CD4-positive, alpha-beta T cell treated with Interleukin-6 for 4 hours (primary cell): ENCODE measurements around the gene CCDC97.
"Not testable (repeated sequence)": the region's sequence is repeated elsewhere in the genome, so short reads cannot be mapped to it uniquely, and the experiment has no call there.

Experiments
- DNase-seq: peaks from one replicate; pipeline ENCODE4 v3.0.0-alpha.2; 2020; ENCODE audit warnings: mixed read lengths

Gene CCDC97

DNA sequence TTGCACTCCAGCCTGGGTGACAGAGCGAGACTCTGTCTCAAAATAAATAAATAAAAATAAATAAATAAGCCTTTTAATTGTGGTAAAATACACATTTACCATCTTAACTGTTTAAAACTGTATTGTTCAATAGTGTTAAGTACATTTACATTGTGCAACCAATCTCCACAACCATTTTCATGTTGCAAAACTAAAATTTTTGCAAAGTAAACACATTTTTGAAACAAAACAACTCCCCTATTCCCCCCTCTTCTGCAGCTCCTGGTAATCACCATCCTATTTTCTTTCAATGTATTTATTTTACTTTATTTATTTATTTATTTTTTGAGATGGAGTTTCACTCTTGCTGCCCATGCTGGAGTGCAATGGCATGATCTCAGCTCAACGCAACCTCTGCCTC lies 59.8 kb downstream of the CCDC97 start:
- no peak for DNase-seq

DNA sequence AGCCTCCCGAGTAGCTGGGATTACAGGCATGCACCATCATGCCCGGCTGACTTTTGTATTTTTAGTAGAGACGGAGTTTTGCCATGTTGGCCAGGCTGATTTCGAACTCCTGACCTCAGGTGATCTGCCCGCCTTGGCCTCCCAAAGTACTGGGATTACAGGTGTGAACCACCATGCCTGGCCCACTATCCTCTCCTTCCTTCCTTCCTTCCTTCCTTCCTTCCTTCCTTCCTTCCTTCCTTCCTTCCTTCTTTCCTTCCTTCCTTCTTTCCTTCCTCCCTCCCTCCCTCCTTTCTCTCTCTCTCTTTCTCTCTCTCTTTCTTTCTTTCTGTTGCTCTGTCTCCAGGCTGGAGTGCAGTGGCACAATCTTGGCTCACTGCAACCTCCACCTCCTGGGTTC lies 61.1 kb downstream of the CCDC97 start:
- not testable (repeated sequence) for DNase-seq

DNA sequence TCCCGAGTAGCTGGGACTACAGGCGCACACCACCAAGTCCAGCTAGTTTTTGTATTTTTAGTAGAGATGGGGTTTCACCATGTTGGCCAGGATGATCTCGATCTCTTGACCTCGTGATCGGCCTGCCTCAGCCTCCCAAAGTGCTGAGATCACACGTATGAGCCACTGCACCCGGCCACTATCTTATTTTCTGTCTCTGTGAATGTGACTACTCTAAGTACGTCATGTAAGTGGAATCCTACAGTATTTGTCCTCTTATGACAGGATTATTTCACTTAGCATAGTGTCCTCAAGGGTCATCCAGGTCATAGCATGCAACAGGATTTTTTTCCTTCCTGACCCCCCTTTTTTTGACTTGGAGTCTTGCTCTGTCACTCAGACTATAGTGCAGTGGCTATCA lies 61.6 kb downstream of the CCDC97 start:
- no peak for DNase-seq

DNA sequence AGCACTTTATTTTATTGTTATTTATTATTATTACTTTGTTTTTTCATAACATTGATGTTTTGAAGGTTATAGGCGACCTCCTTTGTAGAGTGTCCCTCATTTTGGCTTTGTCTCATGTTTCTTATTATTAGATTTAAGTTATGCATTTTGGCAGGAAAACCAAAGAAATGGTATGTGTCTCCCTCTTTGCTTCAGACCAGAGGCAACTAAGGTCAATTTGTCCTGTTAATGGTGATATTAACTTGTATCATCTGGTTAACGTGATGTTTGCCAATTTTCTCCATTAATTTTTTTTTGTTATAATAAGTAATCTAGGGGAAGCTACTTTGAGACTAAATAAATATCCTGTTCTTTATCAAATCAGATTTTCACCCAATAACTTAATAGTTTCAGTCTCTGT lies 62.5 kb downstream of the CCDC97 start:
- no peak for DNase-seq

DNA sequence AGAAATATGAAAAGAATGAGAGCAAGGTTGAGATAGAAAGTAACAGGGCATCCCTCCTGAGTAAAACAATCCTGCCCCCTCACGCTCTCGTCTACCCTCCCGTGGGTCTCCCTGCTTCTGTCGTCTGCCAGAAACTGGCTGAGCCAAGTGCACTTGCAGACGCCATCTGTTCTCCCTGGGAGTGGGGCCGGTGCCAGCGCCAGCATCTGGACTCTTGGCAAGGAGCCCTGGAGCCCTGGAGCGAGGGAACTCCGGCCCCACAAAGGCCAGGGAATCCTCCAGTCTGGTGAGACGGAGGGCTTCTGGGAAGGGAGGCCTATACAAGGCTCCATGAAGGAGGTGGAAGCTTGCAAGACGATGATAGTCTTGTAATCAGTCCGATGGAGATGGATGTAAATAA lies 64.0 kb downstream of the CCDC97 start:
- DNase-seq = no peak
